Fibroblast of villous mesenchyme (primary cell): ENCODE measurements around the gene UVRAG. TPM values are rescaled to one million over a fixed set of nuclear protein-coding genes. Genes with fewer than 3 reads are reported as not detected.

Experiments
- DNase-seq: peaks from one replicate; pipeline ENCODE4 v3.0.0-alpha.2; 2010; ENCODE audit warnings: low read depth
- H3K4me3 ChIP-seq: 2 replicates; pipeline ENCODE4 v1.5.1; 2011; ENCODE audit warnings: low read depth, mild to moderate bottlenecking, low read length
- total RNA-seq: library from RNA; depleted of rRNA; stranded (reverse); fragments of >200 nt; gene quantifications from 2 replicates; pipeline ENCODE4 v1.2.3, GENCODE V29; 2012
- TF ChIP-seq, protein P1 (sequence below): IDR thresholded peaks from 2 replicates; pipeline ENCODE4 v1.5.1; 2012; ENCODE audit warnings: low read depth, mild to moderate bottlenecking, low read length; ENCODE audit not compliant: insufficient read depth

Gene UVRAG
- total RNA-seq, 1 donor: 37.1 TPM

DNA sequence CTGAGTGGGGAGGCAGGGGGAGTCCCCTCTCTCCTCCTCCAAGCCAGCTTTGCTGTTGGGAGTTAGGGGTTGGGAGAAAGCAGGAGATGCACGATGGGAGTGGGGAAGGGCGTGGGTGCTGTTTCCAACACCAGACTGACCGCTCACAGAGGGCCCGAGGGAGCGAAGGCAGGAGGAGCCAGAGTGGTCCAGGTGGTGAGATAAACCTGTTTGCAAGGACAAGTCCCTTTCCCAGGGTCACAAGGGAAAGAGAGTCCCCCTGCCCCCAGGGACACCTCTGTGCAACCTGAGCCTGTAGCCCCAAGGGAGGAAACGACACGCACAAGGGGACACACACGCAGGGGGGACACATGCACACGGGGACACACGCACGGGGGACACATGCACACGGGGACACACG is 349.1 kb downstream of the UVRAG start:
- no peak for DNase-seq
- TF ChIP-seq, protein P1, sequence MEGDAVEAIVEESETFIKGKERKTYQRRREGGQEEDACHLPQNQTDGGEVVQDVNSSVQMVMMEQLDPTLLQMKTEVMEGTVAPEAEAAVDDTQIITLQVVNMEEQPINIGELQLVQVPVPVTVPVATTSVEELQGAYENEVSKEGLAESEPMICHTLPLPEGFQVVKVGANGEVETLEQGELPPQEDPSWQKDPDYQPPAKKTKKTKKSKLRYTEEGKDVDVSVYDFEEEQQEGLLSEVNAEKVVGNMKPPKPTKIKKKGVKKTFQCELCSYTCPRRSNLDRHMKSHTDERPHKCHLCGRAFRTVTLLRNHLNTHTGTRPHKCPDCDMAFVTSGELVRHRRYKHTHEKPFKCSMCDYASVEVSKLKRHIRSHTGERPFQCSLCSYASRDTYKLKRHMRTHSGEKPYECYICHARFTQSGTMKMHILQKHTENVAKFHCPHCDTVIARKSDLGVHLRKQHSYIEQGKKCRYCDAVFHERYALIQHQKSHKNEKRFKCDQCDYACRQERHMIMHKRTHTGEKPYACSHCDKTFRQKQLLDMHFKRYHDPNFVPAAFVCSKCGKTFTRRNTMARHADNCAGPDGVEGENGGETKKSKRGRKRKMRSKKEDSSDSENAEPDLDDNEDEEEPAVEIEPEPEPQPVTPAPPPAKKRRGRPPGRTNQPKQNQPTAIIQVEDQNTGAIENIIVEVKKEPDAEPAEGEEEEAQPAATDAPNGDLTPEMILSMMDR: no peak
- no peak overlapping the region for H3K4me3 ChIP-seq

DNA sequence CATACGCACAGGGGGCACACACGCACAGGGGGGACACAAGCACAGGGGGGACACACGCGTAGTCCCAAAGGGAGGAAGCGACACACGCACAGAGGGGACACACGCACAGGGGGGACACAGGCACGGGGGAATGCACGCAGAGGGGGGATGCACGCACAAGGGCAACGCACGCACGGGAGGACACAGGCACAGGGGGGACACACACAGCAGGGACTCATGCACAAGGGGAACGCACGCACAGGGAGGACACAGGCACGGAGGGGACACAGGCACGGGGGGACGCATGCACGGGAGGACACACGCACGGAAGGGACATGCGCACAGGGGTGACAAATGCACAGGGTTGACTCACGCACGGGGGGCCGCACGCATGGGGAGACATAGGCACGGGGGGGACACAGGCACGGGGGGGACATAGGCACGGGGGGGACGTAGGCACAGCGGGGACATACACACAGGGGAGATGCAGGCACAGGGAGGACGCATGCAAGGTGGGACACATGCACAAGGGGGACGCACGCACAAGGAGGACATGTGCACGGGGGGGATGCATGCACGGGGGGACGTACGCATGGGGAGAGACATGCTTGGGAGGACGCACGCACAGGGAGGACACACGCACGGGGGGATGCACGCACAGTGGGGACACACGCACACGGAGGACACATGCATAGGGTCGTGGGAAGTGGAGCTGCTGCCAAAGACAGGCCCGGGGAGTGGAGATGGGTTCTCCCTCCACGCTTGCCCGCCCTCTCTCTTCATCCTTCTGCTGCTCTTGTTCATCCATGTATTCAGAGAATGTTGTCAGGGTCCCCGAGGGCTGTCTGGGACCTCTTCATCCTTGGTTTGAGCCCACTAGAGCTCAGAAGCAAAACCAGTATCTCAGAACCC is 350.1 kb downstream of the UVRAG start:
- TF ChIP-seq, protein P1: no peak
- DNase-seq: no peak
- H3K4me3 ChIP-seq: no peak overlapping the region

DNA sequence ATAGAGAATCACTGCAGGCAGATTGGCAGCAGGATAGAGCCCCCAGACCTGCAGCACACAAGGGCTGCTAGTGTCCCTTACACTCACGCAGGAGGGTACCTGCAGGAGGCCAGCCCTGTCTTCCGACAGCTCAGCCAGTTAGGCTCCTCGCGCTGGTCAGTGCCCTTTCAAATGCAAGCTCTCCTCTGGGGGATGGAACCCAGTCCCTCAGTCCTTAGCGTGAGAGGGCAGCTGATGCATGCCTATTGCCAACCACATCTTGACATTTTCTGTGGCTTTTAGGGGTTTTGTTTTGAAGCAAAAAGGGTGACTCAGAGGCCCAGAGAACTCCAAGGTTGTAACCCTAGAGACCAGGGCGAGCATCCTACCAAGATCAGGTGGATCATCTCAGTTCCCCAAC is 351.3 kb downstream of the UVRAG start:
- DNase-seq: no peak
- H3K4me3 ChIP-seq: no peak overlapping the region
- TF ChIP-seq, protein P1: no peak

DNA sequence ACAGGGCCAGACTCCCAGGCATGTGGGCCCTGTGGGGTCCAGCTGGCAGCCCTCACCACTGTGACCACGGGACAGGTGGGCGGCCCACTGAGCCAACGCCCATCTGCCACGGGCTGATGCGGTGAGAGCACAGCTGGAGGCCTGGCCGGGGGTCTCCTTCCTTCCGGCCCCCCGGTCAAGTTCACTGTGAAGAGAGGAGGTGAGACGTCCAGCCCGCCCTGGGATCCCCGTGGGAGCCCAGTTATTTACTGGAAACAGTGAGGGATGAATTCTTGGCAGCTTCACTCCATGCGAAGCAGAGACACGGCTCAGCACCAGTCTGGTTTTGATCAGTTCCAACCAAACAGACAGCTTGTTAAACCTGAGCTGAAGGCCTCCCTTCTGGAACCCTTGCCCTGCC is 352.6 kb downstream of the UVRAG start:
- no peak for DNase-seq
- H3K4me3 ChIP-seq: no peak overlapping the region
- TF ChIP-seq, protein P1: no peak

DNA sequence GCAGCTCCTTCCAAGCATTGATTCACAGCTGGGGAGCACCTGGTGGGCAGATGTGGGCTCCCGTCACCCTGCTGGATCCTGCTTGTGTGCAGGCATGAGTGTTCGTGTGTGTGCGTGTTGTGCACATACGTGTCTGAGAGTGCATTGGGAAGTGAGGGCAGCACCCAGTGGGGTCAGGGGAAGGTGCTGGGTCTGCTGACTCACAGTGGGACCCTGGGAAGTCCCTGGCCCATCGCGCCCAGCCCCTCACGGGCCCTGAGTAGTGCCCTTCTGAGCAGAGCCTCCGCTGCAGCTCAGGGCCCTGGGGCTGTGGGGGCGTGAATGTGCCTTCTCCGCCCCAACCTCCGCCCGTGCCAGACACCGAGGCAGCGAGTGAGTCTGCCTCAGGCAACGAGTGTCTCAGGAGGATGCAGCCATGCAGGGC is 354.5 kb downstream of the UVRAG start:
- no peak for DNase-seq
- no peak overlapping the region for H3K4me3 ChIP-seq
- TF ChIP-seq, protein P1: no peak

DNA sequence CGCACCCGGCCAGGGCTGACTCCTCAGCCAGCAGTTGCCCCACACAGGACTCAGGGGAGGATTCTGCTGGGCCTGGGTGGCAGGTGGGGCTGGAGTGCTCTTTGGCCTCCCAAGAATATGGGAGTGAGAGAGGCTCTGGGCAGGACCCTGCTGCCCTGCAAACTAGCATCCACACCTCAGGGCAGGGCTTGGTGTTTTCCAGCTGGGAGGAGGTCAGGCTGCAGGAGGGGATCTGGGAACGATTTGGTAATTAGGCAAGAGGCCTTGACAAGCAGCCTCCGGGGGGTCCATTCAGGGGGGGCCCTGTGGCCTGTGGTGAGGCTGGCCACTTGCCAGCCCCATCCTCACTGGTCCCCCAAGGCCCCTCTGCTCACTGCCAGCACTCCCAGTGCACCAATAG is 355.5 kb downstream of the UVRAG start:
- TF ChIP-seq, protein P1: no peak

More for the DNA sequence above, 355.5 kb downstream of the UVRAG start:
- H3K4me3 ChIP-seq: no peak overlapping the region
- no peak for DNase-seq
